Bone marrow (tissue), 2 donors: ENCODE results near the gene ENOX1.

Experiments used
- DNase-seq, 2 donors: peaks; one replicate each; lab custom pipeline; 2025; lab: John Stamatoyannopoulos, UW

The ENOX1 gene

DNA sequence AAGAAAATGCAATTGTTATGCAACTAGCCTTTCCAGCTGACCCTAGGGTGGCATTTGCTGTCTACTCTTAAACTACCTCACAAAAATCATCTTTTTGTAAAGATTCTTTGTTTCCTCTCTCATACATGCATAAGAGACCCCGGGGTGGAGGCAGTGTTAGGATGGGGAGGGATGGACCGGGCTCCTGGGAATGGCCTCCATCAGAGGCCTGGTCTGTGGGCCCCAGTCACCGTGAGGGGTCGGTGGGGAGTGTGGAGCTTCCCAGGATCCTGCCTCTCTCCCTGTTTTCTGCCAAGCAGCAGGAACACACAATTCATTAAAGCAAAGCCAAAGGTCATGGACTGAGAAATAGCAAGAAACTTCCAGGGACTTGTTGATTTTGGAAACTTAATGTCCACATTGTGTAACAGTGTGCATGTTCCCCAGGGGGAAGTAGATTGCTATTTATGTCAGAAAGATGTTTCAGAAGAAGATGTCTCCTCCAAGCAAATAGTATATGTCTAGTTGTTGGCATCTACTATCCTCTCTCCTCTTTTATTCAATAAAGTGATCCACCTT is 241.4 kb downstream of the ENOX1 start:
- DNase-seq, result no peak

DNA sequence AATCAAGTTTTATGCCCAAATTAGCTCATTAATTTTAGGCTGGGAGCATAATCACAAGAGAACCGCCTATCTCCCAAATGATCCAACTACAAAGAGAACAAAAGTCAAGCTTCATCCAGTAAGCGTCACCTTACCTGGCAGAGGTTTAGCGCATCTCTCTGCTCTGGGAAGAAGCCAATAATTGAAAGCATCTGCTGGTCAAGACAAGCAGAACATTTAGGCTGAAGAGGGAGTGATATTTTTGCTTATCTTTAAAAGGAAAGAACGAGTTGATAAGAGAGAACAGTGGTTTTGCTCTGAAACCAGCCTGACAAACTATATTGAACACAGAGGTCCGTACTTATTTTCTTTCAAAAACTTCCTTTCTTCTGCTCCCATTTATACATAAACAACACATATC is 242.1 kb downstream of the ENOX1 start:
- no peak for DNase-seq

DNA sequence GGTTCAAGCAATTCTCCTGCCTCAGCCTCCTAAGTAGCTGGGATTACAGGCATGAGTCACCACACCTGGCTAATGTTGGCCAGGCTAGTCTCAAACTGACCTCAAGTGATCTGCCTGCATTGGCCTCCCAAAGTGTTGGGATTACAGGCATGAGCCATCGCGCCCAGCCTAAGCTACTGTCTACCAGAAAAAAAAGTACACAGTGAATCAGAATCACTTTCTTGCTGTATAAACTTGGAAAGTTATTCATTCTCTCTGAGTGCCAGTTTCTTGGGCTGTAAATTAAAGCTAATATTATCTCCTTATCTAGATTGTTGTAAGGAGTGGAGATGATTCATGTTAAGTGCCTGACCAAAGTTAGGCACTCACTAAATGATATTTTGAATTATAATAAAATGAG is 242.8 kb downstream of the ENOX1 start:
- no peak for DNase-seq

DNA sequence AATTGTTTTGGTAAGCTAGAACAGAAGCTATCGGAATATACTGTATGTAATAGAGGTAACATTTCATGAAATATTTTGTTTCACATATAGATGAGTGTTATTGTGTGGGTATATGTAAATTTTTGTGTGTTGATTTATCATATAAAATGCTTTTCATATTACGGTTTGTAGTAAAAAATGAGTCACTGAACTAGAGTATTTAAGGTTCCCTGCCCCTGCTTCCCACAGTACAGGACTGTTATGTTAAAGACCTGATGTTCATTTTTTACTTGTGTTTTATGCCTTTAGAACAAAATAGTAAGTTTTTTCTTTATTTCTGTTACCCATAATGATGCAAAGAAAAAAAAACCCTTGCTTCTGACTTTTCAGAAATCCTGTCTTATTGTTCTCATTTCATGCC is 243.4 kb downstream of the ENOX1 start:
- no peak for DNase-seq

DNA sequence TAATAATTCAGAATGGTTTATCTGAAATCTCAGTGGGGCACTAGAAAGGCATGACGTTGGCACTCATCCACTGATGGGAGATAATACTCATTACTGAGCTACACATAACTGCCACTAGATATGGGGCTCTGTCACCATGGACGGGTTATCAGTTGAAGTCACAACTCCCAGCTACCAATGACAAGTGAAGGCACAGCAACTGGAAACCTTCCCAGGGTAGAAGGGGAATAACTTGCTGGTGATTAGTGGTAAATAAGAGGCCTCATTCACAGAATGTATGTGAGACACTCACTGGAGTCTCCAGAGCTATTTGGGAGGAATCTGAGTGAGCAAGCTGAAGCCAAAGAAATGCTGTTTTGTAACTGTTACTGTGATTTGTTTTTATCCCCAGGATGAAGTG is 249.6 kb downstream of the ENOX1 start:
- DNase-seq, result no peak

DNA sequence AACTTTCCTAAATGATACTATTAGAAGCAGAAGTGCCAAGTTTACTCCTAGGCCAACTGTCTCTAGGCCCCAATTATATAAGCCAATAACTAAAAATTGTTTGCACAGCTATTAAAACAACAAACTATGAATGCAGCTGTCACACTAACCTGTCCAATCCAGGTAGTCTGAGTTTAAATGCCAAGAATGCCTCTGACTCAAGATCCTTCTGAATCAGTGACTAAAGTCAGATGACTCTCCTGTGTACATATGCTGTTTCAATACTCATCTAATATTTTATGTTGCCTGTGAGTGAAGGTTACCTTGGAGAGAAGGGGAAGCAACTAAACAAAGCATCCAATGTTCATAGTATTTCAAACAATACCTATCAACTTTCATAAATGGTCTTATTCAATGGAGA is 257.0 kb downstream of the ENOX1 start:
- no peak for DNase-seq

DNA sequence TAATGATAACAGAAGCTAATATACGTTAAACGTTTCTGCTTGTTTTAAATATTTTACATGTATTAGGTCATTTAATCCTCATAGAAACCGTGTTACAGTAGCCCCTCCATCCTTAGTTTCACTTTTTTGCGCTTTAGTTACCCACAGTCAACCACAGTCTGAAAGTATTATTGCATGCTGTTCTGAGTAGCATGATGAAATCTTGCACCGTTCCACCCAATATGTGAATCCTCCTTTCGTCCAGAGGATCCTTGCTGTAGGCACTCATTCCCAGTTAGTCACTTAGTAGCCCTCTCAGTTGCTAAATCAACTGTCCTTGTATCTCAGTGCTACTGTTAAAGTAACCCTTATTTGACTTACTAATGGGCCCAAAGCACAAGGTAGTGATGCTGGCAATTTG is 257.8 kb downstream of the ENOX1 start:
- no peak for DNase-seq

DNA sequence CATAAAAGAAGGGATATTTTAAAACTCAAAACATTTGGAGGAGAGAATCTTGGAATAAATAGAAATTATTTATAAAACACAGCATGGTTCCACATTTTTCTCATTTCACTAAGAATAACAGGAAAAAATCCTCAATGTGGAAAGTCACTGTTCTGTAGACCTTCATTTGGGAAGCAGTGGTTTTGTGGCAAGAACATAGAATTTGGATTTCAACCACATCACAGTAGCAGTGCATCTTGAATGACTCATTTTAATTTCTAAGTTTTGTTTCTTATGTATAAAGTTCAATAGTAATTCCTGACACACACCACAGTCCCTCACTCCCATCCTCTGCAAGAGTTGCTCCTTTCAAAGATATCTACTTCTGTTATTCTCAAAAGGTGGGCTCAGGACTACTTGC is 264.0 kb downstream of the ENOX1 start:
- no peak for DNase-seq

DNA sequence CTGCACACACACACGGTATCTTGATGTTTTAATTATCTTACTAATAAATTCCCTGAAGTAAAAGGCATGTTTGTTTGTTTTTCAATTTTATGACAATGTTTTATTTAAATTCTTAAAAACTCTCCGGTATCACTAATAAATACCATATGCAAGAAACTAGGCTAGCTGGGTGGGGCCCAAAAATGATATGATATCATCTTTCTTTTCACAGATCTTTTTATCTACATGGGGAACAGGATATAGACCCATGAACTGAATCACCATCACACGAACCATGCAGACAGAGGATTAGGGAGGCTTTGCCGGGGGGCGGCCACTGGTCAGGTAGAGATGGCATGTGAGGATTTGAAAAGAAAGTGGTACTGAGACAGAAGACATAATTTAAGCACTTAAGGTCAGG is 266.4 kb downstream of the ENOX1 start:
- DNase-seq, result no peak

DNA sequence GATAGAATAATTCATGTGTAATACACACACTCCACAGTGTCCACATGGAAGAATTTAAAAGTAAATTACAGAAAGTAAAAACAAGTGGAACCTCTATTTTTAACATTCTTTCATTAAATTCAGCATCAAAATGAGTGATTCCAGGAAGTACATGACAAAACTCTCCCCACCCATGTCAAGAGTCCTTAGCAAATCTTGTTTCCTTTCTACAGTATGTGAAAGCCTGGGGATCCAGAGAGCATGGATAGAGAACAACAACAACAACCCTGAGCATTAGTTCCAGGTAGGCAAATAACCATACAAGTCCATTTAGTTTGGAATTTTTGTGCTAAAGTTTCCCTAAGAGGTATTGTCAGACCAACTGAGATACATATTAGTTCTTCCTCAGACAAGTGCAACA is 267.9 kb downstream of the ENOX1 start:
- no peak for DNase-seq

DNA sequence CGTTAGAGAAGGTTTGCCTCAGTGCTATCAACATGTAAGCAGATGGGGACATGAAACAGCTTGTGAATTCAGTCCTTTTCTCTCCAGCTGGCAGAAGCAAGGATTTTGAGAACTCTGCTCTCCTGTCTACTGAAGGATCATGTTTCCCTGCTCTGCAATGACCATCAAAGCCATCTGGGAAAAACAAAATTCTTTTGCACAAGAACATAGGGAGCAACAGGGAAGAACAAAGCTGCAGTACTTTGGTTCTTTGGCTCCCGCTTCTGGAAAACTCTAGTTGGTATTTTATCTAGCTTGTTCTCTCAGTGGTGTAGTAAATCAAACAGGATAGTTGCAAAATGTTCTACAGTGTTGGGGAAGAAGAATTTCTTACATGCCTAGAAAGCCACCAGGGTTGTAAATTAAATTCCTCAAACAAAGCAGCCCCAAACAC is 270.4 kb downstream of the ENOX1 start:
- DNase-seq, result no peak

DNA sequence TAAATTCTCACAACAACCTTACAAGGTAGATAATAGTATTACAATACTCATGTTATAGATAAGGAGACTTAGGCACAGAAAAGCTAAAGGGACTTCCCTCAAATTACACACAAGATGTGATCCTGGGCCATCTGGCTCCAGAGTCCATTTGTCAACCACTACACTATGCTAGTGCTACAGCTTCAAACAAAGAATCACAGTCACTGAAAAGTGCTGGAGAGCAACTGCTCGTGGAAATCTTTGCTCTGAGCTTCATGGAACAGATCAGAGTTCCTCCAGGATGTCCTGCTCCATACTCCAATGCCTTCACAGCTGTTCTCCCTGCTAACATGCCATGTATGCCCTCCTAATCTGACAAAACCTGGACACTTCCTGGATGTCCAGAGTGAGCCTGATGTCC is 271.2 kb downstream of the ENOX1 start:
- DNase-seq, result no peak

DNA sequence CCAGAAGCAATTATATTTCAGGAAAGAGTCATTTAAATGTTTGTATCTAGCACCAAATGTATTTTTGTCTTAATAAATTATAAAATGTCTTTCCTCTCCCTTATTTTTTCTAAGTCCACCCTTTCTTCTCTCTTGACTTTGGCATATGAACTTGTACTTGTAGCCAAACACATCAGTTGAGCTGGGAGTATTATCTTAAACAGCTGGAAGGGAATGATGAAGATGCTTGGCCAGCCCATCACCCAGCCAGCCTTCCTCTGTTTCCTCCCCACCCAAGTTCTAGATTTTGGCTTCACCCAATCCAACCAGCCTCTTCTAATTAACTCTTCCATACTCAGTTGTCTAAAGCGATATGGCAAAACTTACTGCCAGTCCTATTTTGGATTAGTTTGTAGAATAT is 272.5 kb downstream of the ENOX1 start:
- DNase-seq, result no peak

DNA sequence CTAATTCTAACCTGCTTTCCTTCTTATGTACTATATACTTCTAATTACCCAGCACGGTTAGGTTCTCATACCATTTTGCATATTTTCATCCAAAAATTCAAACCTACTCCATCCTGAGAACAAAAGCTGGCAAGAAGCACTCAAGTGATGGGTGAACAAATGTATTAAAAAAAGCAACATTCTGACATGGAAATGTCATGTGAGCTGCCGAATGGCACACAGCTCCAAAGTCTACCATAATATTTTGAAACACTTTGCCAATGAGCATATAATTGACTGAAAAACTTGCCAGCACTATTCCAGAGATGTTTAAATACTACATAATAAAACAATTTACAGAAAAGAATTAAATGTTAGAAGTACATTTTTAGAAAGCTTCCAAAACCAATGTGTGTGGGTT is 274.6 kb downstream of the ENOX1 start:
- DNase-seq, result no peak

DNA sequence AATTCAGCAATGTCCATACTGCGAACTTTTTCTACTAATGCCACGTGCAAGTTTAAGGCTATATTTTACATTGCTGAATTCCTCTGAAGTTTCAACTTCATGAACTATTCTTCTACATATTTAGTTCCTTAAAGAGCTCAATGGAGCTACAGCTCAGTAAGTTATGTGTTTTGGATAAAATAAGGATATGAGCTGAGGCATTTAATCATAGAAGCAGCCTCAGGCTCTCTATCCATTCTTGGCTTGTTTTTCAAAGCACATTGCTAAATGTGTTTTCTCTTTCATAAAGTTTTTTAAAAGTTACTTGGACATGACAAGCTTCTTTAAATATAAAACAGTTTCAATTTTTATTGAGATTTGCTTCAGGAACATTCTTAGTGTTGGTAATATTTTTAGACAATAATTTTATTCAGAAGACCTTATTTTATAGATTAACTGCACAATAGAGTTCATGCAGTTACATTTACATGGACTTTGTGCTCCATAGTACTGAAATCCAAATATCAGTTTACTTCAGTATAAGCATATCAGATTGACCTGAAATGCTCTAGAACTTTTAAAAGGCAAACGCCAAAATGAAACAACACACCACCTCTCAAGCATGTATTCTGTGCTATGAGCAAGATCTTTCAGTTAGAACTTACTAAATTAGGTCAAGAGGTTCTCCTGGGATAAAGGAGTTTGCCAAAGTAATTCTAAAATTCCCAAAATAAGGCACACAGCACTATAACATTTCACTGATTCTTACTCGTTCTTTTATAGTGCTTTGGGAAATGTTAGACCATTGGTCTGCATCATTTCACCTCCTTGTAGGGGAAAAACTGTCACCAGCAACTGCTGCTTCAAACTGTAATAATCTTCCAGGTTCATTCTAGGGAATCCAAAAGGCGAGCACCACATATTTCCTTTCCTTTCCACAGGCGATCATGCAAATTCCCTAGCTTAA is 275.5 kb downstream of the ENOX1 start:
- no peak for DNase-seq

DNA sequence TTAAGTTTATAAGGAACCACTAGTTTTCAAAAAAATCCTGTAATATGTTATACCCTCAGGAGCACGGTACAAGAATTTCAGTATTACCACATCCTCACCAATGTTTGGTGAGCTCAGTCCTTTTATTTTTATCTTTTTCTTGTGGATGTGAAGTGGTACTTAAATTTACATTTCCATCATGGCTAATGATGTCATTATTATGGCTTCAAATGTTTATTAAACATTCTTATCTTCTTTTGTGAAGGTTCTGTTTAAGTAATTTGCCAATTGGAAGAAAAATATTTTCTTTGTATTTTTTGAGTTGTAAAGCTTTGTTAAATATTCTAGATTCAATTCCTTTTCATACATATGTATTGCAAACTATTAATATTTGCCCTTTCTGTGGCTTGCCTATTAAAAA is 291.0 kb downstream of the ENOX1 start:
- no peak for DNase-seq

DNA sequence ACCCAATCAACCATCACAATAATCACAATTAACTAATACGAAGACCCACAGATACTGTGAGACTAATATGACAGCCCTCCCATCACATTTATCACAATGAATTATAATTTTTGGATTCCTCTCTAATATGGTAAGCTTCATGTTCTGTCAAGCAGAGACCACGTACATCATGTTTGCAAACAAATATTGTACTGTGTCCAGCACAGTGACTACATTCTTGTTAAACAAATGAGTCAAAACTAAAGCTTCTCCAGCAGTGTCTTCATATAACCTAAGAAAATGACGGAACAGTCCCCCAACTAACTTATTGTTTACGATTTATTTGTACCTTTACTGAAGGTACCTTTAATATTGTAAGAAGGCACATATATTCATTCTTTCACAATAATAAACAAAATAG is 292.6 kb downstream of the ENOX1 start:
- no peak for DNase-seq

DNA sequence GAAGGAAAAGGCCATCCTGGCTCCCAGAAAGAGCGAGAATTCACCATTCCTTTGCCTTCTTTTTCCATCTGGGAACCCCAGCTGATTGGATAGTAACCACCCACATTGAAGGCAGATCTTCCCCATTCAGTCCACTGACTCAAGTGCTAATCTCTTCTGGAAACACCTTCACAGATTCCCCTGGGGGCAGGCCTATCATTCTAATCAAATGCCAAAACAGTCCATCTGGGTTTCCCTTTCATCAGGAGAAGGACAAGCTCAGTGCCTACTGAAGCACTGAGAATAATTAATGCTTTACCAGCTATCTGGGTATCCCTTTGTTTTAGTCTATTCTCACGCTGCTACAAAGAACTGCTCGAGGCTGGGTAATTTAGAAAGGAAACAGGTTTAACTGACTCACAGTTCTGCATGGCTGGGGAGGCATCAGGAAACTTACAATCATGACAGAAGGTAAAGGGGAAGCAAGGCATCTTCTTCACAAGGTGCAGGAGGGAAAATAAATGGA is 293.2 kb downstream of the ENOX1 start:
- DNase-seq, result no peak

DNA sequence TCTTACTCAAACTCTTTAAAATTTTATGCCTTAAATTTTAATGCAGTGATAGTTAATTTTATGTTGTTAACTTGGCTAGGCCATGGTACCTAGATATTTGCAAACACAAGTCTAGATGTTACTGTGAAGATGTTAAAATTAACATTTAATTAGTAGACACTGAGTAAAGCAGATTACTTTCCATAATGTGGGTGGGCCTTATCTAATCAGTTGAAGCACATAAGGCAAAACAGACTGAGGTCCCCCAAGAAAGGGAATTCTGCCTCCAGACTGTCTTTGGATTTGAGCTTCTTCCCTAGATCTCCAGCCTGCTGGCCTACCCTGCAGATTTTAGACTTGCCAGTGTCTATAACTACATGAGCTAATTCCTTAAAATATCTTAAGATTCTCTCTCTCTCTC is 294.0 kb downstream of the ENOX1 start:
- DNase-seq, result no peak

DNA sequence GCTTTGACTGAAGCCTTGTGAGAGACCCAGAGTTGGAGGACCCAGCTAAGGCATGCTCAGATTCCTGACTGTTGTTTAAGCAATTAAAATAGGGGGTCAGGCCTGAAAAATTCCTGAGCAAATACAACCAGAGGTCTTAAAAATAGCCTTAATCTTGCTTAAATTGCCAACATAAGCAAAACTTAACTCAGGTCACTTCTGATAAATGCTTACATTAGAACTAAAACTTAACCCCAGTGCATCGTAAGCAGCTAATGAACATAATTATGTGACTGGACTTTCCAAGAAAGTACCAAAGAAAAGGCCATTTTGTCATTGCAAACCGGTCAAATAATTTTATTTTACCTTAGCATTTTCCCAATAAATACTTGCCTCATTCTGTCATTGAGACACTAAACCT is 294.5 kb downstream of the ENOX1 start:
- no peak for DNase-seq

DNA sequence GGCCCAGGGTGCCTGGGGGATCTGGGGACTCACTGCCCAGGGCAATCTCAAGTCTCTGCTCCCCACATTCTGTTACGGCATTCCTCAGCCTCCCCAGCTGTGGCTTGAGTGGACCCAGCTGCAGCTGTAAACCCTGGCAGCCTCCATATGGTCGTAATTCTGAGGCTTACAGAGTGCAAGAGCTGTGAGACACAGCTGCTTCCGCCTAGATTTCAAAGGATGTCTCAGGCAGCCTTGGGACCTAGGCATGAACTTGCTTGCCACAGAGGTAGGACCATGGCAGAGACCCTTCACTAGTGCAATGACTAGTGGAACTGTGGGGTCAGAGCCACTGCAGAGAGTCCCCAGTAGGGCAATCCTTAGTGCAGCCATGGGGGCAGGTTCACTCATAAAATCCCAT is 297.5 kb downstream of the ENOX1 start:
- no peak for DNase-seq

DNA sequence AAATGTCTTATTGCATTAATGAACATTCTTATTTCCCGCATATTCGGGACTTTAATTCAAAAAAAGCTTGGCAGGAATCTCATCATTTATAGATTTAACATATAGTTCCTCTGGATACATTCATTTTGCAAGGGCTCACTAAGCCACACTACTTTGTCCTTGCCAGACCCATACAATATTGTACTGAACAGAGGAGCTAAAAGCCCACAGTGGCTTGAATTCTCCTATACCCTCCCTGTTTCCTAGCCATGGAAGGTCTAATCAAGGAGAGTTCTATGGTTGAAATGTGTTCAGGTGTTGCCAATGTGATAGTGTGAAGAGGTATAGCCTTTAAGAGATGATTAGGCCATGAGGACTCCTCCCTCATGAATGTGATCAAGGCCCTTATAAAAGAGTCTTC is 298.9 kb downstream of the ENOX1 start:
- no peak for DNase-seq

DNA sequence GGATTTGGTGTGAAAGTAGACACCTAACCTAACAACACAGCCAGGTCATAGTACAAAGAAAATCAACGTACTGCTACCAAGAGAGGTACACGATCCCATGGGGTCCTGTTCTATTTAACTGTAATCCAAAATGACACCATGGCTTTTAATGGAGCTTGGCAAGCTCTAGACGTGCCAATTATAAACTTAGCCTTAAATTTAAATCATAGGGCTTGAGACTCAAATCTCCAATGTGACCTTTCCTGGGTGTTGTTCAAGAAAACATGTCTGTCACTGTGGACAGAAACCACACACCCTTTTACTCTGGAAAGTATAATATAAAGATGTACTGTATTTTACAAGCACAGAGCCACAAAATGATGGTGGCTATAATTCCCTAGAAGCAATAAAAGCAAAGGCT is 299.3 kb downstream of the ENOX1 start:
- DNase-seq, result no peak
